HCT116 (cell line): ENCODE measurements around the gene SEC22A. TPM values are rescaled to one million over a fixed set of nuclear protein-coding genes. Genes with fewer than 3 reads are reported as not detected.

Experiments used
- ATAC-seq: fragments of 200-7000 bp; cut with Tn5 transposase; 2 replicates; pipeline ENCODE4 v1.9.1; 2020; ENCODE audit warnings: mild to moderate bottlenecking, moderate library complexity
- BruUV-seq: library from RNA; stranded (reverse); fragments of 400-500 nt; replicated peaks from 2 replicates; lab custom pipeline; 2021; lab: Mats Ljungman, UMichigan
- CTCF ChIA-PET: fragments of 300-600 bp; sonication (Branson Sonifier 250); formaldehyde crosslinking; loops from one replicate; lab custom pipeline; 2021; ENCODE audit warnings: antibody characterized with exemption; lab: Charles Lee
- POLR2A ChIA-PET: fragments of 300-600, 350-600 bp; sonication (Branson Sonifier 250); formaldehyde crosslinking; loops from one replicate; lab custom pipeline; 2021; ENCODE audit warnings: antibody characterized with exemption; lab: Charles Lee
- RAD21 ChIA-PET, 2 experiments: fragments of 300-600 bp; sonication (Branson Sonifier 250); formaldehyde crosslinking; loops; one replicate each; lab custom pipeline; 2023; ENCODE audit warnings: low total read pairs in 2 of 2; ENCODE audit not compliant: uncharacterized antibody in 2 of 2, unreplicated experiment in 2 of 2, low non-redundant PET in 1 of 2; lab: Charles Lee
- DNase-seq: peaks from one replicate; pipeline ENCODE4 v3.0.0-alpha.2; 2010; ENCODE audit warnings: low read depth, low spot score
- H2AFZ ChIP-seq: fragments of 200-600 bp; shearing (Covaris generic), sonication (generic); 2 replicates; pipeline ENCODE4 v1.6.1; 2017; ENCODE audit warnings: low read depth, mixed run types, mixed read lengths, antibody characterized with exemption, low read length; ENCODE audit not compliant: poor library complexity, severe bottlenecking
- H3K27ac ChIP-seq: 2 replicates; pipeline ENCODE4 v1.5.1; 2012; ENCODE audit warnings: low read depth, low read length
- H3K27me3 ChIP-seq: fragments of 200-600 bp; sonication (generic); 2 replicates; pipeline ENCODE4 v1.6.1; 2016; ENCODE audit warnings: mixed run types, low read length, mixed read lengths; ENCODE audit not compliant: insufficient read depth
- H3K36me3 ChIP-seq, 2 experiments: fragments of 200-500 bp in 1 of 2; fragments of 200-600 bp in 1 of 2; sonication (Bioruptor generic) in 1 of 2; sonication (generic) in 1 of 2; 2 replicates each; pipeline versions ENCODE4 v1.5.1 to v1.6.1; 2014 to 2016; ENCODE audit warnings: low read length in 2 of 2, inconsistent platforms in 1 of 2, mixed read lengths in 1 of 2, mixed run types in 1 of 2; ENCODE audit not compliant: insufficient read depth in 2 of 2, control insufficient read depth in 1 of 2
- H3K4me1 ChIP-seq, 2 experiments: fragments of 200-600 bp in 1 of 2; sonication (generic) in 1 of 2; 2 replicates each; pipeline versions ENCODE4 v1.5.1 to v1.6.1; 2012 to 2017; ENCODE audit warnings: low read length in 2 of 2, inconsistent platforms in 1 of 2, mild to moderate bottlenecking in 1 of 2, mixed read lengths in 1 of 2, mixed run types in 1 of 2, moderate library complexity in 1 of 2; ENCODE audit not compliant: insufficient read depth in 2 of 2, control insufficient read depth in 1 of 2
- H3K4me2 ChIP-seq: fragments of 200-600 bp; sonication (generic); 2 replicates; pipeline ENCODE4 v1.6.1; 2017; ENCODE audit warnings: mixed run types, low read length, mixed read lengths
- H3K4me3 ChIP-seq, 2 experiments: fragments of 200-600 bp in 1 of 2; sonication (generic) in 1 of 2; replicated peaks in 1 of 2; 2 replicates each; pipeline ENCODE4 v1.5.1; 2011 to 2016; ENCODE audit warnings: low read length in 2 of 2, control low read depth in 1 of 2, low read depth in 1 of 2, mild to moderate bottlenecking in 1 of 2, mixed read lengths in 1 of 2, mixed run types in 1 of 2
- H3K79me2 ChIP-seq: fragments of 200-600 bp; sonication (generic); 2 replicates; pipeline ENCODE4 v1.6.1; 2017; ENCODE audit warnings: mild to moderate bottlenecking, mixed run types, low read length, moderate library complexity, mixed read lengths; ENCODE audit not compliant: insufficient read depth
- H3K9ac ChIP-seq: fragments of 200-600 bp; sonication (generic); 2 replicates; pipeline ENCODE4 v1.6.1; 2016; ENCODE audit warnings: low read length, mixed read lengths
- H3K9me2 ChIP-seq: fragments of 200-600 bp; sonication (generic), shearing (Covaris generic); 2 replicates; pipeline ENCODE4 v1.6.1; 2017; ENCODE audit warnings: mixed run types, mild to moderate bottlenecking, moderate library complexity; ENCODE audit not compliant: insufficient read depth
- H3K9me3 ChIP-seq, 2 experiments: fragments of 200-500 bp in 1 of 2; fragments of 200-600 bp in 1 of 2; sonication (Bioruptor generic) in 1 of 2; sonication (generic) in 1 of 2; 2 replicates each; pipeline ENCODE4 v1.6.1; 2014 to 2017; ENCODE audit warnings: low read length in 2 of 2, mixed read lengths in 2 of 2, inconsistent platforms in 1 of 2, low read depth in 1 of 2, mild to moderate bottlenecking in 1 of 2, mixed run types in 1 of 2, moderate library complexity in 1 of 2; ENCODE audit not compliant: control insufficient read depth in 1 of 2, insufficient read depth in 1 of 2
- H4K20me1 ChIP-seq: fragments of 200-600 bp; sonication (generic), shearing (Covaris generic); 2 replicates; pipeline ENCODE4 v1.6.1; 2017; ENCODE audit warnings: mixed run types, mild to moderate bottlenecking, moderate library complexity; ENCODE audit not compliant: insufficient read depth
- CBX3 ChIP-seq: IDR thresholded peaks from 2 replicates; pipeline ENCODE4 v1.6.1; 2012; ENCODE audit warnings: low read depth
- EGR1 ChIP-seq: IDR thresholded peaks from 2 replicates; pipeline ENCODE4 v1.6.1; 2012; ENCODE audit warnings: low read depth
- ELF1 ChIP-seq: IDR thresholded peaks from 2 replicates; pipeline ENCODE4 v1.6.1; 2012; ENCODE audit warnings: low read depth, borderline replicate concordance
- EZH2 ChIP-seq: fragments of 200-600 bp; sonication (generic); IDR thresholded peaks from 2 replicates; pipeline ENCODE4 v1.6.1; 2017; ENCODE audit warnings: antibody characterized with exemption, mixed run types
- FOSL1 ChIP-seq: IDR thresholded peaks from 2 replicates; pipeline ENCODE4 v1.6.1; 2012; ENCODE audit warnings: low read depth
- JUND ChIP-seq: IDR thresholded peaks from 2 replicates; pipeline ENCODE4 v1.6.1; 2012
- POLR2A ChIP-seq: IDR thresholded peaks from 2 replicates; pipeline ENCODE4 v1.7.0; 2011; ENCODE audit warnings: borderline replicate concordance; ENCODE audit not compliant: insufficient read depth, insufficient read length; ENCODE audit errors: extremely low read depth
- POLR2AphosphoS5 ChIP-seq: IDR thresholded peaks from 2 replicates; pipeline ENCODE4 v1.6.1; 2011; ENCODE audit warnings: mild to moderate bottlenecking, low read depth, low read length, moderate library complexity
- RAD21 ChIP-seq: IDR thresholded peaks from 2 replicates; pipeline ENCODE4 v1.6.1; 2012; ENCODE audit warnings: low read depth, mild to moderate bottlenecking
- SIN3A ChIP-seq: IDR thresholded peaks from 2 replicates; pipeline ENCODE4 v1.6.1; 2012; ENCODE audit warnings: low read depth
- SP1 ChIP-seq: IDR thresholded peaks from 2 replicates; pipeline ENCODE4 v1.6.1; 2012; ENCODE audit warnings: low read depth
- SRF ChIP-seq: IDR thresholded peaks from 2 replicates; pipeline ENCODE4 v1.6.1; 2012; ENCODE audit warnings: low read depth
- TCF7L2 ChIP-seq: IDR thresholded peaks from 2 replicates; pipeline ENCODE4 v1.7.0; 2011; ENCODE audit warnings: borderline replicate concordance, inconsistent platforms; ENCODE audit not compliant: insufficient read depth, insufficient read length; ENCODE audit errors: extremely low read depth
- YY1 ChIP-seq: IDR thresholded peaks from 2 replicates; pipeline ENCODE4 v1.6.1; 2011; ENCODE audit warnings: low read length, low read depth, moderate library complexity, mild to moderate bottlenecking; ENCODE audit not compliant: insufficient replicate concordance; ENCODE audit errors: extremely low read depth
- ZFX ChIP-seq: fragments of 450-650 bp; IDR thresholded peaks from 2 replicates; pipeline ENCODE4 v1.6.1; 2017
- ZNF274 ChIP-seq: fragments of 200-500 bp; sonication (Bioruptor generic); IDR thresholded peaks from 2 replicates; pipeline ENCODE4 v1.6.1; 2014; ENCODE audit warnings: mild to moderate bottlenecking, low read depth, low read length, inconsistent platforms
- intact Hi-C: fragments of 100-400 bp; cut with micrococcal nuclease; formaldehyde crosslinking; loops from 2 replicates; pipeline ENCODE4 v1.10.0; 2022
- total RNA-seq: library from RNA; stranded (reverse); gene quantifications from one replicate; pipeline ENCODE4 v1.2.1, GENCODE V29; 2021; ENCODE audit not compliant: unreplicated experiment
- TF ChIP-seq, protein P1 (sequence below): IDR thresholded peaks from 2 replicates; pipeline ENCODE4 v1.6.1; 2012
- TF ChIP-seq, protein P2 (sequence below): IDR thresholded peaks from 2 replicates; pipeline ENCODE4 v1.6.1; 2011; ENCODE audit warnings: mild to moderate bottlenecking, low read length, moderate library complexity; ENCODE audit not compliant: insufficient replicate concordance; ENCODE audit errors: extremely low read depth
- TF ChIP-seq, protein P3 (sequence below): IDR thresholded peaks from 2 replicates; pipeline ENCODE4 v1.6.1; 2012

SEC22A gene
- total RNA-seq, 1 experiment from 2014 or later: 10.6 TPM

DNA sequence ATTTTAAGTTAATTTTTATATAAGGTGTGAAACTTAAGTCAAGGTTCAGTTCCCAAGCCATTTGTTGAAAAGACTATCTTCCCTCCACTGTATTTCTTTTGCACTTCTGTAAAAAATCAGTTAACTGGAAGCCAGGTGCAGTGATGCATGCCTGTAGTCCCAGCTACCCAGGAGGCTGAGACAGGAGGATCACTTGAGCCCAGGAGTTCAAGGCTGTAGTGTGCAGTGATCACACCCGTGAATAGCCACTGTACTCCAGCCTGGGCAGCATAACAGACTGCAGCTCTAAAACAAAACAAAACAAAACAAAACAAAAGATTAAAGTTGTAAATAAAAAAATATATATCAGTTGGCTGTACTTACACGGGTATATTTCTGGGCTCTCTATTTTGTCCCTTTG is 33.1 kb upstream of the SEC22A start:
- Histone ChIP-seq H3K9me3 (no peaks in the 10 kb centered on the region), H3K36me3 (peaks cover 6 to 17% of the 10 kb centered on the region in 2 experiments; a peak in 3 of 4 replicates), H3K4me3 (no peak overlapping the region), H2AFZ (no peak overlapping the region), H3K9me2 (no peaks in the 10 kb centered on the region), H3K79me2 (no peaks in the 10 kb centered on the region), H3K4me1 (no peaks in the 10 kb centered on the region), H3K27ac (no peak overlapping the region), H4K20me1 (no peaks in the 10 kb centered on the region; the same call in 1 of the 2 replicates), H3K27me3 (no peaks in the 10 kb centered on the region), H3K4me2 (no peak overlapping the region), H3K9ac (no peak overlapping the region)
- no peak for DNase-seq
- ChIA-PET RAD21 (no interaction called here), CTCF (no interaction called here), POLR2A (no interaction called here)
- intact Hi-C loops: no loop called here
- TF ChIP-seq POLR2AphosphoS5 (no peak), JUND (no peak), SRF (no peak), FOSL1 (no peak), ZNF274 (no peak), ZFX (no peak), ELF1 (no peak), SIN3A (no peak), YY1 (no peak), SP1 (no peak), EZH2 (no peak), EGR1 (no peak), CBX3 (no peak), RAD21 (no peak), POLR2A (no peak), TCF7L2 (no peak)
- TF ChIP-seq, protein P1, sequence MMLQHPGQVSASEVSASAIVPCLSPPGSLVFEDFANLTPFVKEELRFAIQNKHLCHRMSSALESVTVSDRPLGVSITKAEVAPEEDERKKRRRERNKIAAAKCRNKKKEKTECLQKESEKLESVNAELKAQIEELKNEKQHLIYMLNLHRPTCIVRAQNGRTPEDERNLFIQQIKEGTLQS: no peak
- TF ChIP-seq, protein P2, sequence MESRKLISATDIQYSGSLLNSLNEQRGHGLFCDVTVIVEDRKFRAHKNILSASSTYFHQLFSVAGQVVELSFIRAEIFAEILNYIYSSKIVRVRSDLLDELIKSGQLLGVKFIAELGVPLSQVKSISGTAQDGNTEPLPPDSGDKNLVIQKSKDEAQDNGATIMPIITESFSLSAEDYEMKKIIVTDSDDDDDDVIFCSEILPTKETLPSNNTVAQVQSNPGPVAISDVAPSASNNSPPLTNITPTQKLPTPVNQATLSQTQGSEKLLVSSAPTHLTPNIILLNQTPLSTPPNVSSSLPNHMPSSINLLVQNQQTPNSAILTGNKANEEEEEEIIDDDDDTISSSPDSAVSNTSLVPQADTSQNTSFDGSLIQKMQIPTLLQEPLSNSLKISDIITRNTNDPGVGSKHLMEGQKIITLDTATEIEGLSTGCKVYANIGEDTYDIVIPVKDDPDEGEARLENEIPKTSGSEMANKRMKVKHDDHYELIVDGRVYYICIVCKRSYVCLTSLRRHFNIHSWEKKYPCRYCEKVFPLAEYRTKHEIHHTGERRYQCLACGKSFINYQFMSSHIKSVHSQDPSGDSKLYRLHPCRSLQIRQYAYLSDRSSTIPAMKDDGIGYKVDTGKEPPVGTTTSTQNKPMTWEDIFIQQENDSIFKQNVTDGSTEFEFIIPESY: no peak
- TF ChIP-seq, protein P3, sequence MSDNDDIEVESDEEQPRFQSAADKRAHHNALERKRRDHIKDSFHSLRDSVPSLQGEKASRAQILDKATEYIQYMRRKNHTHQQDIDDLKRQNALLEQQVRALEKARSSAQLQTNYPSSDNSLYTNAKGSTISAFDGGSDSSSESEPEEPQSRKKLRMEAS: no peak
- ATAC-seq: no peak
- no TSS peak for BruUV-seq
